ENCODE data around the gene CRAMP1. TPM values are rescaled to one million over a fixed set of nuclear protein-coding genes. Genes with fewer than 3 reads are reported as not detected.

CRAMP1 gene
- polyA plus RNA-seq, 2 of the 4 experiments (the other 2 are of a cell fraction) = 6.5 to 9.1 TPM

- peak overlapping the region; percentile 79 for H3K4me2 ChIP-seq
- peak; percentile 89 to 93 for DNase-seq (ENCODE audit: low read depth in 1 of 2, low spot score in 1 of 2)
- H3K4me1 ChIP-seq = peaks cover 69% of the 10 kb centered on the region
- ChIA-PET POLR2A (interaction anchor here (1.3 kb wide), 1 partner anchor 17 kb away, joined by 7 read pairs; the partner anchor contains the start of gene MAPK8IP3), CTCF (interaction anchor here (1.4 to 5.3 kb wide), 4 partner anchors 12 to 35 kb away, joined by 4 to 72 read pairs (median 40); partner anchors contain the start of genes JPT2 and MAPK8IP3)
- no peaks in the 10 kb centered on the region for H3K9me3 ChIP-seq
- ATAC-seq = peak; percentile 73 to 83
- 2% methylated on average over 10 of the region's 10 CpGs for WGBS (ENCODE audit: missing lambda C conversion rate)
- peak overlapping the region; percentile 85 to 95 for H3K27ac ChIP-seq
- FAIRE-seq = peak; percentile 39
- peak overlapping the region; percentile 8; the same call in 1 of the 3 replicates for H3K4me3 ChIP-seq
- TF ChIP-seq EHF (CRISPR knock-in tag; IDR thresholded peaks at IDR 0.05) (no peak), SREBF2 (IDR thresholded peaks at IDR 0.05) (no peak), POLR2AphosphoS2 (conservative IDR thresholded peaks at IDR 0.05; ENCODE audit: low read length) (no peak), FOSL2 (IDR thresholded peaks at IDR 0.05) (peak; percentile 79), FOSL2 (CRISPR knock-in tag; IDR thresholded peaks at IDR 0.05) (peak; percentile 94), HOXA7 (CRISPR knock-in tag; IDR thresholded peaks at IDR 0.05) (no peak), TFCP2L1 (CRISPR knock-in tag; IDR thresholded peaks at IDR 0.05) (no peak), CBX8 (IDR thresholded peaks at IDR 0.05) (no peak), HOXB5 (CRISPR knock-in tag; IDR thresholded peaks at IDR 0.05) (no peak), JUNB (IDR thresholded peaks at IDR 0.05) (peak; percentile 85), RAD21 (conservative IDR thresholded peaks at IDR 0.05 in 1 of 2, IDR thresholded peaks at IDR 0.05 in 1 of 2) (peak in 1 of 2 experiments; percentile 6; a peak in 1 of 5 replicates), CHD4 (IDR thresholded peaks at IDR 0.05; ENCODE audit: borderline replicate concordance) (no peak), MAX (IDR thresholded peaks at IDR 0.05) (peak; percentile 88), MYC (IDR thresholded peaks at IDR 0.05; ENCODE audit: borderline replicate concordance, low read length) (no peak), KDM1A (IDR thresholded peaks at IDR 0.05; ENCODE audit: low read depth) (no peak), ZC3H11A (IDR thresholded peaks at IDR 0.05) (no peak), ZFP36 (IDR thresholded peaks at IDR 0.05; ENCODE audit: borderline replicate concordance, partially characterized antibody) (no peak), SMC3 (IDR thresholded peaks at IDR 0.05) (peak; percentile 12; the same call in 1 of the 3 replicates), CTCF (IDR thresholded peaks at IDR 0.05) (no peak), RFX5 (IDR thresholded peaks at IDR 0.05) (no peak), POLR2A (IDR thresholded peaks at IDR 0.05; ENCODE audit: low read length) (no peak), PHF8 (IDR thresholded peaks at IDR 0.05; ENCODE audit: borderline replicate concordance, low read depth) (no peak), NFE2L2 (conservative IDR thresholded peaks at IDR 0.05; ENCODE audit: low read length) (no peak), MAZ (IDR thresholded peaks at IDR 0.05; ENCODE audit: borderline replicate concordance, low read depth, low read length) (no peak), FOSB (CRISPR knock-in tag; IDR thresholded peaks at IDR 0.05) (no peak), BCL3 (IDR thresholded peaks at IDR 0.05) (no peak)
- TF ChIP-seq, protein P1, sequence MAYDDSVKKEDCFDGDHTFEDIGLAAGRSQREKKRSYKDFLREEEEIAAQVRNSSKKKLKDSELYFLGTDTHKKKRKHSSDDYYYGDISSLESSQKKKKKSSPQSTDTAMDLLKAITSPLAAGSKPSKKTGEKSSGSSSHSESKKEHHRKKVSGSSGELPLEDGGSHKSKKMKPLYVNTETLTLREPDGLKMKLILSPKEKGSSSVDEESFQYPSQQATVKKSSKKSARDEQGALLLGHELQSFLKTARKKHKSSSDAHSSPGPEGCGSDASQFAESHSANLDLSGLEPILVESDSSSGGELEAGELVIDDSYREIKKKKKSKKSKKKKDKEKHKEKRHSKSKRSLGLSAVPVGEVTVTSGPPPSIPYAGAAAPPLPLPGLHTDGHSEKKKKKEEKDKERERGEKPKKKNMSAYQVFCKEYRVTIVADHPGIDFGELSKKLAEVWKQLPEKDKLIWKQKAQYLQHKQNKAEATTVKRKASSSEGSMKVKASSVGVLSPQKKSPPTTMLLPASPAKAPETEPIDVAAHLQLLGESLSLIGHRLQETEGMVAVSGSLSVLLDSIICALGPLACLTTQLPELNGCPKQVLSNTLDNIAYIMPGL (CRISPR knock-in tag; IDR thresholded peaks at IDR 0.05; ENCODE audit: borderline replicate concordance) = no peak
- TF ChIP-seq, protein P2, sequence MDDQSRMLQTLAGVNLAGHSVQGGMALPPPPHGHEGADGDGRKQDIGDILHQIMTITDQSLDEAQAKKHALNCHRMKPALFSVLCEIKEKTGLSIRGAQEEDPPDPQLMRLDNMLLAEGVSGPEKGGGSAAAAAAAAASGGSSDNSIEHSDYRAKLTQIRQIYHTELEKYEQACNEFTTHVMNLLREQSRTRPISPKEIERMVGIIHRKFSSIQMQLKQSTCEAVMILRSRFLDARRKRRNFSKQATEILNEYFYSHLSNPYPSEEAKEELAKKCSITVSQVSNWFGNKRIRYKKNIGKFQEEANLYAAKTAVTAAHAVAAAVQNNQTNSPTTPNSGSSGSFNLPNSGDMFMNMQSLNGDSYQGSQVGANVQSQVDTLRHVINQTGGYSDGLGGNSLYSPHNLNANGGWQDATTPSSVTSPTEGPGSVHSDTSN (IDR thresholded peaks at IDR 0.05) = no peak; the same call in 1 of the 2 replicates
- TF ChIP-seq, protein P3, sequence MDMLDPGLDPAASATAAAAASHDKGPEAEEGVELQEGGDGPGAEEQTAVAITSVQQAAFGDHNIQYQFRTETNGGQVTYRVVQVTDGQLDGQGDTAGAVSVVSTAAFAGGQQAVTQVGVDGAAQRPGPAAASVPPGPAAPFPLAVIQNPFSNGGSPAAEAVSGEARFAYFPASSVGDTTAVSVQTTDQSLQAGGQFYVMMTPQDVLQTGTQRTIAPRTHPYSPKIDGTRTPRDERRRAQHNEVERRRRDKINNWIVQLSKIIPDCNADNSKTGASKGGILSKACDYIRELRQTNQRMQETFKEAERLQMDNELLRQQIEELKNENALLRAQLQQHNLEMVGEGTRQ (IDR thresholded peaks at IDR 0.05) = no peak
- TF ChIP-seq, protein P4, sequence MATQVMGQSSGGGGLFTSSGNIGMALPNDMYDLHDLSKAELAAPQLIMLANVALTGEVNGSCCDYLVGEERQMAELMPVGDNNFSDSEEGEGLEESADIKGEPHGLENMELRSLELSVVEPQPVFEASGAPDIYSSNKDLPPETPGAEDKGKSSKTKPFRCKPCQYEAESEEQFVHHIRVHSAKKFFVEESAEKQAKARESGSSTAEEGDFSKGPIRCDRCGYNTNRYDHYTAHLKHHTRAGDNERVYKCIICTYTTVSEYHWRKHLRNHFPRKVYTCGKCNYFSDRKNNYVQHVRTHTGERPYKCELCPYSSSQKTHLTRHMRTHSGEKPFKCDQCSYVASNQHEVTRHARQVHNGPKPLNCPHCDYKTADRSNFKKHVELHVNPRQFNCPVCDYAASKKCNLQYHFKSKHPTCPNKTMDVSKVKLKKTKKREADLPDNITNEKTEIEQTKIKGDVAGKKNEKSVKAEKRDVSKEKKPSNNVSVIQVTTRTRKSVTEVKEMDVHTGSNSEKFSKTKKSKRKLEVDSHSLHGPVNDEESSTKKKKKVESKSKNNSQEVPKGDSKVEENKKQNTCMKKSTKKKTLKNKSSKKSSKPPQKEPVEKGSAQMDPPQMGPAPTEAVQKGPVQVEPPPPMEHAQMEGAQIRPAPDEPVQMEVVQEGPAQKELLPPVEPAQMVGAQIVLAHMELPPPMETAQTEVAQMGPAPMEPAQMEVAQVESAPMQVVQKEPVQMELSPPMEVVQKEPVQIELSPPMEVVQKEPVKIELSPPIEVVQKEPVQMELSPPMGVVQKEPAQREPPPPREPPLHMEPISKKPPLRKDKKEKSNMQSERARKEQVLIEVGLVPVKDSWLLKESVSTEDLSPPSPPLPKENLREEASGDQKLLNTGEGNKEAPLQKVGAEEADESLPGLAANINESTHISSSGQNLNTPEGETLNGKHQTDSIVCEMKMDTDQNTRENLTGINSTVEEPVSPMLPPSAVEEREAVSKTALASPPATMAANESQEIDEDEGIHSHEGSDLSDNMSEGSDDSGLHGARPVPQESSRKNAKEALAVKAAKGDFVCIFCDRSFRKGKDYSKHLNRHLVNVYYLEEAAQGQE (IDR thresholded peaks at IDR 0.05) = no peak
Measured at GRCh38 chr16:1688807-1689560, 76.8 kb downstream of the CRAMP1 start.
